ENCODE data around the gene C17orf78.

- no peak for TF ChIP-seq CTCF (IDR thresholded peaks at IDR 0.05)
- no peak for TF ChIP-seq POLR2A (IDR thresholded peaks at IDR 0.05)
These were observed 36.9 kb upstream of the C17orf78 start for GRCh38 chr17:37338847-37339246.

Measured in right lobe of liver (tissue), 4 donors.